HG02885 (cell line): ENCODE results near the gene SEMA4A.
A peak's percentile ranks its signal among the peaks of the same experiment; 100 is the strongest.
"Not testable (repeated sequence)": the region's sequence is repeated elsewhere in the genome, so short reads cannot be mapped to it uniquely, and the experiment has no call there.

Source experiments
- ATAC-seq: cut with Tn5 transposase; IDR thresholded peaks from one replicate; pipeline ENCODE4 v1.9.1; 2021; ENCODE audit warnings: mild to moderate bottlenecking; ENCODE audit not compliant: unreplicated experiment, poor library complexity

The SEMA4A gene

DNA sequence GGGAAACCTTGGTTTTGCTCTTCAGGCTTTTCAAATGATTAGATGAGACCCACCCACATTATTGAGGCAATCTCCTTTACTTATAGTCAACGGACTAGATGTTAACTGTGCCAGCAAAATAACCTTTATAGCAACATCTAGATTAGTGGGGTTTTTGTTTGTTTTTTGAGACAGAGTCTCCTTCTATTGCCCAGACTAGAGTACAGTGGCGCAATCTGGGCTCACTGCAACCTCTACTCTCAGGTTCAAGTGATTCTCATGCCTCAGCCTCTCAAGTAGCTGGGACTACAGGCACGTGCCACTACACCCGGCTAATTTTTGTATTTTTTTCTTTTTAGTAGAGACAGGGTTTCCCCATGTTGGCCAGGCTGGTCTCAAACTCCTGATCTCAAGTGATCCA is 36.9 kb downstream of the SEMA4A start:
- not testable (repeated sequence) for ATAC-seq

DNA sequence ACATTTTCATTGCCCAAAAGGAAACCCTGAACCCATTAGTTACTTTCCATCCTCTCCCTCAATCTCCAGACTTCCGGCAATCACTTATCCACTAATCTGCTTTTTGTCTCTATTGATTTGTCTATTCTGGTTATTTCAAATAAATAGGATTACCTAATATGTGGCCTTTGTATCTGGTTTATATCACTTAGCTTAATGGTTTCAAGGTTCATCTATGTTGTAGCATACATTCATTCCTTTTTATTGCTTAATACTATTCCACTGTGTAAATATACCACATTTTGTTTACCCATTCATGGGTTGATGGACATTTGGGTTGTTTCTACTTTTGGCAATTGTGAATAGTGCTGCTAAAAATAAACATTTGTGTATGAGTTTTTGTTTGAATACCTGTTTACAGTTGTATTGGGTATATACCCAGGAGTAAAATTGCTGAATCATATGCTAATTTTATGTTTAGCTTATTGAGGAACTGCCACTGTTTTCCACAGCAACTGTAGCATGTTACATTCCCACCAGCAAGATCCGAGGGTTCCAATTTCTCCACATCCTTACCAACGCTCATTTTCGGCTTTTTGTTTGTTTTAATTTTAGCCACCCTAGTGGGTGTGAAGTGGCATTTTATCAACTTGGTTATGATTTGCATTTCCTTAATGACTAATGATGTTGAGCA is 38.0 kb downstream of the SEMA4A start:
- ATAC-seq: no peak

DNA sequence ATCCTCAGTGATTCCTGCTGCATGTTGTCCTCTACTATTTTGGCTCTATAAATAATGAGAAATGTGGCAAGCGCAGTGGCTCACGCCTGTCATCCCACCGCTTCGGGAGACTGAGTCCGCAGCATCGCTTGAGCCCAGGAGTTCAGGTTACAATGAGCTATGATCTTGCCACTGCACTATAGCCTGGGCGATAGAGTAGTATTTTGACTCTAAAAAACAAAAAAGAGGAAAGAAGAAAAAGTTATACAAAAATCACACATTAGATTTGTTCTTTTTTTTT is 39.8 kb downstream of the SEMA4A start:
- no peak for ATAC-seq

DNA sequence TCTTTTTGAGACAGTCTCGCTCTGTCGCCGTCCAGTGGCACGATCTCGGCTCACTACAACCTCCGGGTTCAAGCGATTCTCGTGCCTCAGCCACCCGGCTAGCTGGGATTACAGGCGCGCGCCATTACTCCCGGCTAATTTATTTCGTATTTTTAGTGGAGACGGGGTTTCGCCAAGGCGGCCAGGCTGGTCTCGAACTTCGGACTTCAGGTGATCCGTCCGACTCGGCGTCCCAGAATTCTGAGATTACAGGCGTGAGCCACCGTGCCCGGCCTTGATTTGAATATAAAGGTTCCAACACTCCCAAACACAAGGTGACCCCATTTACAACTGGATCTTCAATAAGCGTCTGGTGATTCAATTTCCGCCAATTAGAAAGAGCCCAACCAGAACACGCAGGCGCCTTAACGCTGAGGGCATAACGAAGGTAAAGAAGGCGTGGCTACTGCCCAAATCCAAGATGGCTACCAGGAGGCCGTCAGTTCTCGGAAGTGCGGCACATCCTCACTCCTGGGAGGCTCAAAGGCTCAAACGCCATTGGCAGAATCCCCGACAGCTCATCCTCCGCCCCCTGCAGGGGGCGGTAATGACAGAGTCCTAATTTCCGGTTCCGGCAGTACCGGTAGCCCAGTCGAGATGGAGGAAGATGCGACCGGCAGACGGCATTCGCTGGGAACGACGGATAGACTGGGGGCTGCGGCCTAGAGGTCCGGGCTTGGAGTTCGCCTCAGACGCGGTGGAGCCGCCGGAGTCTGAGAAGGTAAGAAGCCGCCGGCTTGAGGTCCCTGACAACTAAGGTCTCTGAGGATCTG is 40.3 kb downstream of the SEMA4A start, which contains the start of gene SLC25A44:
SLC25A44 (plus strand) TSS at position 617 of the 812 bp plus-strand sequence. CDS start 5,744 bp downstream, outside the sequence.
- ATAC-seq: peak; percentile 96

DNA sequence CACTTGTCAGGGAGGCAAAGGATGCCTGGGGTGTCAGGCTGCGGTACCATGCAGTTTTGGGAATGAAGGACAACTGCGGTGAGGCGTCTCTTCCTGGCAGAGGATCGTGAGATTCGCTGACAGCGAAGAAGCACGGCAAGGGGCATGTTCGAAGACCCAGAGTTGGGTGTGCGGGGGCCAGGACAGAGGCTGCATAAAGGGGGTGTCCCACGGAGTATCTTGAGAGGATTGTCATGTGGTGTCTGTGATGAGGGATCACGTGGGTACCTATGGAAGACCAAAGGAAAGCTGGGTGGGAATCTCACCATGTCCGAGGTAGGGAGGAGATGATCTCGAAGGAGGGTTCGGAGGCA is 40.9 kb downstream of the SEMA4A start:
- no peak for ATAC-seq

DNA sequence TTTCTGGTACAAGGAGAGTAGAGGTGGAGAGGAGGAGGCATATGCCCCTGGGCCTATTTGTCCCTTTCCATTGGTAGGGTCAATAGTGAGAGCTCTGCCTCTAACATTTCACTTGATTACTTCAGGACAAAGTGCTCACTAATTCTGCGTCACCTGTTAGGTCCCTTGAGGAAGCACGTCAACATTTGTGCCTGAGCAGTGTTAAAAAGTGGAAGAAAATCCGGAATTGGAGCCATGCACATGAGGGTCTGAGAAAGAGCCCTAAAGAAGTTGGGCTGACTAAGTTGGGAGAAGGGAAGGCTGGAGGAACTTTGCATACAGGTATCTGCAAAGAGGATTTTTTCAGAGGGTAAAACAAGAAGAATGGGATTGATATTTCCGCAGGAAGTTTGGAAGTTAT is 42.5 kb downstream of the SEMA4A start:
- ATAC-seq: no peak

DNA sequence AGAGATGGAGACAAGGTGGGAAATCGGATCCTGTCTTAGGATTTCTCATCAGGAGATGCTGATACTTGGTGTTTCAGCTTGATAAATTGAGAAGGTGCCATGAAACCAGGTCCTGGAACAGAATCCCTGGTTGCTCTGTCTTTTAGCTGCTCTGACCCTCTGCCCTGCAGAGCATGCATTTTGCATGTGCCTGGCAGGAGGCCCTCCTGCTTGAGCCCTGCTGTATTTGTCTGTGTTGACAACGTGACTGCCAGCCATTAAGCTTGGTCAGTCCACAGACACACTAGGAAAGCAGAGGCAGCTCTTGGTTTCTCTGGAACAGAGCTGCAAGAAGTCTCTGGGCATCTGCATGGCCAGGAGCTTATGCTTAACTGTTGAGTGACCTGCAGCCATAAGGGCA is 43.1 kb downstream of the SEMA4A start:
- no peak for ATAC-seq

DNA sequence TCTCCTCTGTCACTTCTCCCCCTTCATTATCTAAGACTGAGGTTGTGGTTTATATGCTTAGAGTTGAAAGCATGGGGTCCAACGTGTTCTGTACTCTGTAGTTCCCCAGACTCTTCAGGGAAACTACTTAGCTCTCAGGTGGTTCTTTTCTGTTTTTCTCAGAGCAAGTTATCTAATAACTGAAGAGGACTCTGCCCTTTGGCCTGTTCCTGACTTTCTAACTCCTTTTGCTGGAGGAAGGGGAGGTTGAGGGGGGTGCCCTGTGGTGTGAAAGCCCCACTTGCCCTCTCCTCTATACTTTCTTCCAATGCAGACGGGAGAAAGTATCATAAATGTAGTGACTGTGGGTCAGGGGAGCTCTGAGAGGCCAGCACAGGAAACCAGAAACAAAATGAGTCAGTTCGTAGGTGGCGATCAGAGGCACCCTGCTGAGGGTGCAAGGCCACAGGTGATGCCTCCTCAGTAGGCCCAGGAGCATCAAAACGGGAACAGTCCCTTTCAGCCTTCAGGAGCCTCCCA is 45.5 kb downstream of the SEMA4A start:
- peak; percentile 50 for ATAC-seq

DNA sequence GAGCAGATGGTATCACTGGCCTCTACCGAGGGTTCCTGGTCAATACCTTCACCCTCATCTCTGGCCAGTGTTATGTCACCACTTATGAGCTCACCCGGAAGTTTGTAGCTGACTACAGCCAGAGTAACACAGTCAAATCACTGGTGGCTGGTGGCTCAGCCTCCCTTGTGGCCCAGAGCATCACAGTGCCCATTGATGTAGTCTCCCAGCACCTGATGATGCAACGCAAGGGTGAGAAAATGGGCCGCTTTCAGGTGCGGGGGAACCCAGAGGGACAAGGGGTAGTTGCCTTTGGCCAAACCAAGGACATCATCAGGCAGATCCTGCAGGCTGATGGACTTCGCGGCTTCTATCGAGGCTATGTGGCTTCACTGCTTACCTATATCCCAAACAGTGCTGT is 46.7 kb downstream of the SEMA4A start:
- ATAC-seq: no peak

DNA sequence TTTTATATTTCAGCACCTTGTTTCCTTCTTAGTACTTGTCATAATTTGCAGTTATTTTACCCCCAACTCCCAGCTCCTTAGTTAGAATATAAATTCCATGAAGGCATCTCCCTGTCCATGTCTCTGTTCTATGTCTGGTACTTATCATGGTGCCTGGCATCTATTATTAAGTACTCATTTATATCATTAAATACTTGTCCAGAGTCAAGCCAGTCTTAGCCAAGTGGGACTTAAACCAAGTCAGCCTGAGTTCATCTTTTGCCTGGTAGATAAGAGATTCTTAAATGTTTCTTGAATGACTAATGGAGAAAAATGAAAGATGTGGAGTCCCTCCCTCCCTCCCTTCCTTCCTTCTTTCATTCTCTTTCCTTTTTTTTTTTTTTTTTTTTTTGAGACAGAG is 49.9 kb downstream of the SEMA4A start:
- ATAC-seq: no peak

DNA sequence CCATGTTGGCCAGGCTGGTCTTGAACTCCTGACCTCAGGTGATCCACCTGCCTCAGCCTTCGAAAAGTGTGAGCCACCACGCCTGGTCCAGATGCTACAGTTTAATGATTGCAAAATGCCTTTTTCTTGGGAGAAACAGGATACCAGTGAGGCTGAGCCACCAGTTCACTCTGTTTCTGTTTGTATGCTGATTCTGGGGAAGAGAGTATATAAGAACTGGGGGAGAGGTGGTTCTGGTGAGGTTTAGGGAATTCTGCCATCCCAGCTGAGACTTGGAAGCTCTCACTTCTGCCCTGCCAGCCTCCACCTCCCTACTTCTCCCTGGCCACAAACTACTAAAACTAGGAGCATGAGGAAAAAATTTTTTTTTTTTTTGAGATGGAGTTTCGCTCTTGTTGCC is 51.3 kb downstream of the SEMA4A start:
- no peak for ATAC-seq

DNA sequence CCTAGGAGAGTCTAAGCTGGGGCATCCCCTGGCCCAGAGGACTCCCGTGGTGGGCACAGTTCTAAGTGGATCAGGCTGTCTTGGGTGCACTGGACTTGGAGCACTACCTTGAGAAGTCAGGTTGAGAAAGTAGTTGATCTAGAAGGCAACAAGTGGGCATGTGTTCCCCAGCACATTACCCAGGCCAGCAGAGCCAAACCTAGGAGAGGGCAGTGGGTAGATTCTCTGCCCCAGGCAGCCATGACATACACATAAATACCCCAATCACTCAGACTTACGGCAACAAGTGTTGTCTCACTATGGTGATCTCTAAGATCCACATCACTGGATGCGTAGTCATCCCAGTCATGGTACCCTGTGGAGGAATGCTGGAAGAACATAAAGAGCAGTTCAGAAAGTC is 57.9 kb downstream of the SEMA4A start:
- no peak for ATAC-seq

DNA sequence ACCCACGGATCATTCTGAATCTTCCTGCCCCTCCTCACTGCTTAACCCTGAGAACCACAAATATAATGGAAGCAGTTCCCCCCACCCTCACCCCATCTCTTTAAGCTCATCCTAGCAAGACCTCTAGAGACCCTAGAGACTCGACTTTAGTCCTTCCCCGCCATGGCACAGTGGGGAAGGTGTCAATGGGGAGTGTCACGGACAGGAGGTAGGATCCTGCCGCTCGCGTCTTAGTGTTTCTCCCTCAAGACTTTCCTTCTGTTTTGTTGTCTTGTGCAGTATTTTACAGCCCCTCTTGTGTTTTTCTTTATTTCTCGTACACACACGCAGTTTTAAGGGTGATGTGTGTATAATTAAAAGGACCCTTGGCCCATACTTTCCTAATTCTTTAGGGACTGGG is 58.7 kb downstream of the SEMA4A start:
- ATAC-seq: no peak

DNA sequence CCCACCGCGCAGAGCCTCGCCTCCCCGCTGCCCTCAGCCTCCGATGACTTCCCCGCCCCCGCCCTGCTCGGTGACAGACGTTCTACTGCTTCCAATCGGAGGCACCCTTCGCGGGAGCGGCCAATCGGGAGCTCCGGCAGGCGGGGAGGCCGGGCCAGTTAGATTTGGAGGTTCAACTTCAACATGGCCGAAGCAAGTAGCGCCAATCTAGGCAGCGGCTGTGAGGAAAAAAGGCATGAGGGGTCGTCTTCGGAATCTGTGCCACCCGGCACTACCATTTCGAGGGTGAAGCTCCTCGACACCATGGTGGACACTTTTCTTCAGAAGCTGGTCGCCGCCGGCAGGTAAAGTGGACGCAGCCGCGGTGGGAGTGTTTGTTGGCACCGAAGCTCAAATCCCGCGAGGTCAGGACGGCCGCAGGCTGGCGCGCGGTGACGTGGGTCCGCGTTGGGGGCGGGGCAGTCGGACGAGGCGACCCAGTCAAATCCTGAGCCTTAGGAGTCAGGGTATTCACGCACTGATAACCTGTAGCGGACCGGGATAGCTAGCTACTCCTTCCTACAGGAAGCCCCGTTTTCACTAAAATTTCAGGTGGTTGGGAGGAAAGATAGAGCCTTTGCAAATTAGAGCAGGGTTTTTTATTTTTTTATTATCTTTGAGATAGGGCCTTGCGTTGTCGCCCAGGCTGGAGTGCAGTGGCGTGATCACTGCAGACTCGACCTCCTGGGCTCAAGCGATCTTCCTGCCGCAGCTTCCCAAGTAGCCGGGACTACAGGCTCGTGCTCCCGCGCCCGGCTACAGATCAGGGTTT is 59.7 kb downstream of the SEMA4A start, which contains the start of gene PMF1:
PMF1 (plus strand) TSS at position 175 of the 811 bp plus-strand sequence; CDS start at position 184, 9 bp downstream.
- ATAC-seq: peak; percentile 88

DNA sequence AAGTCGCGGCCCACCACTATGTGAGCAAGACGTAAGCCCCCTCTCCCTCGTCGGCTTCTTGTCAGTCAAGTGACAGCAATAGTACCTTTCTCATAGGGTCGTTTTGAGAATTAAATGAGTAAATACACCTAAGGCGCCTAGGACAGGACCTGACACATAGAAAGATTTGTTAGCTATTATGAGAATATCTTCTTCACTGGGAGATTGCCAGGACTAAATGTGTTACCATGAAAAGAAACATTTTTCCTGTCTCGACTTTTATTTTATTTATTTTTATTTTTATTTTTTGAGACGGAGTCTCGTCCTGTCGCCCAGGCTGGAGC is 60.2 kb downstream of the SEMA4A start:
- ATAC-seq: no peak

DNA sequence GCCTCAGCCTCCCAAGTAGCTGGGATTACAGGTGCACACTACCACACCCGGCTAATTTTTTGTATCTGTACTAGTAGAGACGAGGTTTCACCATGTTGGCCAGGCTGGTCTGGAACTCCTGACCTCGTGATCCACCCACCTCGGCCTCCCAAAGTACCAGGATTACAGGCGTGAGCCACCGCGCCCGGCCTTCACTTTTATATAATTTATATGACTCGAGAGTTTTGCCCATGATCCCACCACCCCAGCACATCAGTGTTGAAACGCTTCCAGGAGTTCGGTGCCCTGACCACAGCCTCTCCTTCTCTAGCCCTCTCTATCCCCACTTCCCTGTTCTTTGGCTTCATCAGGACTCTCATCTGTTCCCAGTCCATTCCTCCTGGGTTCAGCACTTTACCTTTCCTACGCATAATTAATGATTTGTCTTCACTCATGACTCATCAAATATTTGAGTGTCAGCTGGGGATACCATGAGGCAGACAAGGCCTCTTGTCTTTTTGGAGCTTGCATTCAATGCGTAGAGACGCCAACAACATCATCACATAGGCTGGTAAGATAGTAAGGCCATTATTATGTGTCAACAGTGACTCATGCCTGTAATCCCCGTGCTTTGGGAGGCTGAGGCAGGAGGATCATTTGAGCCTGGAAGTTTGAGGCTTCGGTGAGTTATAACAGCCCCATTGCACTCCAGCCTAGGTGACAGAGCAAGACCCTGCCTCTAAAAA is 60.8 kb downstream of the SEMA4A start:
- ATAC-seq: no peak

DNA sequence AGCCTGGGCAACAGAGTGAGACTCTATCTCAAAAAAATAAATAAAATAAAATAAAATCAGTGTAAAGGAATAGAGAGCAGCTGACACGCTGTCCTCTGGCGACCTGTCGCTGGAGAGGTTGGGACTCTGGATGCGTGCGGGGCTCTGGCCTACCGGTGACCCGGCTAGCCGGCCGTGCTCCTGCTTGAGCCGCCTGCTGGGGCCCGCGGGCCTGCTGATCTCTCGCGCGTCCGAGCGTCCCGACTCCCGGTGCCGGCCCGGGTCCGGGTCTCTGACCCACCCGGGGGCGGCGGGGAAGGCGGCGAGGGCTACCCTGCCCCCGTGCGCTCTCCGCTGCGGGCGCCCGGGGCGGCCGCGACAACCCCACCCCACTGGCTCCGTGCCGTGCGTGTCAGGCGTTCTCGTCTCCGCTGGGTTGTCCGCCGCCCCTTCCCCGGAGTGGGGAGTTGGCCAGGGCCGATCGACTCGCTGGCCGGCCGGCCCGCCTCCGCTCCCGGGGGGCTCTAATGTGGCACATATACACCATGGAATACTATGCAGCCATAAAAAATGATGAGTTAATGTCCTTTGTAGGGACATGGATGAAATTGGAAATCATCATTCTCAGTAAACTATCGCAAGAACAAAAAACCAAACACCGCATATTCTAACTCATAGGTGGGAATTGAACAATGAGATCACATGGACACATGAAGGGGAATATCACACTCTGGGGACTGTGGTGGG is 63.1 kb downstream of the SEMA4A start:
- ATAC-seq: not testable (repeated sequence)

DNA sequence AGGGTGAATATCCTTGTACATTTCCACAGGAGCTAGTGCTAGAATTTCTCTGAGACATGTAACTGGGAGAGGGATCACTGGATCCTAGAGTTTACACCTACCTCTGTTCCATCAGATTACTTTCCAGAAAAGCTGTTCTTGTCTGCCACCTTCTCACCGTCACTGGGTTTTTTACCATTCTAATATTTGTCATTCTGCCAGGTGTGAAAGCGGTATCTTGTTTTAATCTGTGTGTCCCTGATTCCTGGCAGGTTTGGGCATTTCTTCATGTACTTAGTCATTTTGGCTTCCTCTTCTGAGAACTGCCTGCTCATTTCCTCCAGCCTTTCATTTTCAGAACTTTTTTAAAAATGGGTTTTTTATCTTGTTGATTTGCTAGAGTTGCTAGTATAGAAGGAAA is 64.5 kb downstream of the SEMA4A start:
- ATAC-seq: no peak

DNA sequence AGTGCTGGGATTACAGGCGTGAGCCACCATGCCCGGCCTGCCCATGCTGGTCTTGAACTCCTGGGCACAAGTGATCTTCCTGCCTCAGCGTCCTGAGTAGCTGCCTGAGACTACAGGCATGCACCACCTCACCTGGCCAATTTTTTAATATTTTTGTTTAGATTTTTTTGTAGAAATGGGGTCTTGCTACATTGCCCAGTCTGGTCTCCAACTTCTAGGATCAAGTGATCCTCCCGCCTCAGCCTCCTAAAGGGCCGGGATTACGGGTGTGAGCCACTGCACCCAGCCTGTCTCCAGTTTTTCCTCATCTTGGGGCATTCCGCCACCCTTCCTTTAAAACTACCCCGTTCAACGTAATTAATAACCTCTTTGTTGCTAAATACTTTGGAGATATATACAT is 66.8 kb downstream of the SEMA4A start:
- no peak for ATAC-seq
